WERI-Rb-1 (cell line): ENCODE measurements around the gene POU6F1.
A peak's percentile ranks its signal among the peaks of the same experiment; 100 is the strongest.

Experiments
- DNase-seq: peaks from one replicate; pipeline ENCODE4 v3.0.0-alpha.2; 2020
- H3K27ac ChIP-seq: fragments of 250-450 bp; sonication (Bioruptor Pico); 2 replicates; pipeline ENCODE4 v1.5.1; 2020; ENCODE audit warnings: mild to moderate bottlenecking, moderate library complexity
- H3K27me3 ChIP-seq: fragments of 250-450 bp; sonication (Bioruptor Pico); 2 replicates; pipeline ENCODE4 v1.5.1; 2021; ENCODE audit warnings: mild to moderate bottlenecking, low read depth, moderate library complexity; ENCODE audit not compliant: insufficient read depth, severe bottlenecking
- H3K36me3 ChIP-seq: fragments of 250-450 bp; sonication (Bioruptor Pico); 2 replicates; pipeline ENCODE4 v1.5.1; 2020; ENCODE audit warnings: mild to moderate bottlenecking, moderate library complexity
- H3K4me3 ChIP-seq: 2 replicates; pipeline ENCODE4 v1.5.1; 2011; ENCODE audit warnings: low read depth, mild to moderate bottlenecking, control low read depth, low read length
- H3K9me3 ChIP-seq: fragments of 250-450 bp; sonication (Bioruptor Pico); 2 replicates; pipeline ENCODE4 v1.5.1; 2021; ENCODE audit warnings: mild to moderate bottlenecking, moderate library complexity; ENCODE audit not compliant: severe bottlenecking
- CTCF ChIP-seq: IDR thresholded peaks from 2 replicates; pipeline ENCODE4 v1.5.1; 2011; ENCODE audit warnings: low read depth, mild to moderate bottlenecking, control low read depth, inconsistent platforms, low read length

POU6F1 gene

GRCh38 chr12:51218607-51219161, 822 bp upstream of the POU6F1 start:
- peak; percentile 62 for DNase-seq
- Histone ChIP-seq H3K9me3 (no peaks in the 10 kb centered on the region), H3K27me3 (no peaks in the 10 kb centered on the region), H3K36me3 (no peaks in the 10 kb centered on the region; the same call in 1 of the 2 replicates), H3K27ac (peak overlapping the region; percentile 92), H3K4me3 (peak overlapping the region; percentile 86)
- TF ChIP-seq CTCF, result no peak

- DNase-seq, result peak; percentile 72
- no peaks in the 10 kb centered on the region; the same call in 1 of the 2 replicates for H3K36me3 ChIP-seq
- H3K27me3 ChIP-seq, result no peaks in the 10 kb centered on the region
- H3K4me3 ChIP-seq, result peak overlapping the region; percentile 86
- H3K9me3 ChIP-seq, result no peaks in the 10 kb centered on the region
- TF ChIP-seq CTCF, result peak; percentile 44
- peak overlapping the region; percentile 92 for H3K27ac ChIP-seq
These were observed 512 bp downstream of the POU6F1 start for GRCh38 chr12:51217133-51217967.

GRCh38 chr12:51216642-51217041, 1.2 kb downstream of the POU6F1 start:
- TF ChIP-seq CTCF, result no peak
- Histone ChIP-seq H3K36me3 (no peaks in the 10 kb centered on the region; the same call in 1 of the 2 replicates), H3K9me3 (no peaks in the 10 kb centered on the region), H3K4me3 (peak overlapping the region; percentile 86), H3K27me3 (no peaks in the 10 kb centered on the region), H3K27ac (peak overlapping the region; percentile 13)
- no peak for DNase-seq

GRCh38 chr12:51214895-51215294, 3.0 kb downstream of the POU6F1 start:
- no peaks in the 10 kb centered on the region for H3K27me3 ChIP-seq
- no peaks in the 10 kb centered on the region for H3K9me3 ChIP-seq
- H3K27ac ChIP-seq, result no peak overlapping the region
- peaks cover 2% of the 10 kb centered on the region for H3K36me3 ChIP-seq
- no peak for DNase-seq
- no peak for TF ChIP-seq CTCF
- H3K4me3 ChIP-seq, result no peak overlapping the region

GRCh38 chr12:51210690-51211395, 7.0 kb downstream of the POU6F1 start:
- peaks cover 2% of the 10 kb centered on the region for H3K36me3 ChIP-seq
- H3K9me3 ChIP-seq, result no peaks in the 10 kb centered on the region
- H3K27ac ChIP-seq, result no peak overlapping the region
- no peak for DNase-seq
- H3K27me3 ChIP-seq, result no peaks in the 10 kb centered on the region
- no peak overlapping the region for H3K4me3 ChIP-seq
- no peak for TF ChIP-seq CTCF
